C4-2B (cell line): ENCODE results near the gene HPCAL1.

ENCODE experiments used
- H3K27ac ChIP-seq: fragments of 450-650 bp; 2 replicates; pipeline ENCODE4 v1.5.1; 2017
- ZFX ChIP-seq: fragments of 450-650 bp; IDR thresholded peaks from 2 replicates; pipeline ENCODE4 v1.6.1; 2017
- TF ChIP-seq, protein P1 (sequence below): fragments of 450-650 bp; conservative IDR thresholded peaks from 2 replicates; pipeline ENCODE4 v1.5.1; 2017; ENCODE audit warnings: mild to moderate bottlenecking

HPCAL1 gene

DNA sequence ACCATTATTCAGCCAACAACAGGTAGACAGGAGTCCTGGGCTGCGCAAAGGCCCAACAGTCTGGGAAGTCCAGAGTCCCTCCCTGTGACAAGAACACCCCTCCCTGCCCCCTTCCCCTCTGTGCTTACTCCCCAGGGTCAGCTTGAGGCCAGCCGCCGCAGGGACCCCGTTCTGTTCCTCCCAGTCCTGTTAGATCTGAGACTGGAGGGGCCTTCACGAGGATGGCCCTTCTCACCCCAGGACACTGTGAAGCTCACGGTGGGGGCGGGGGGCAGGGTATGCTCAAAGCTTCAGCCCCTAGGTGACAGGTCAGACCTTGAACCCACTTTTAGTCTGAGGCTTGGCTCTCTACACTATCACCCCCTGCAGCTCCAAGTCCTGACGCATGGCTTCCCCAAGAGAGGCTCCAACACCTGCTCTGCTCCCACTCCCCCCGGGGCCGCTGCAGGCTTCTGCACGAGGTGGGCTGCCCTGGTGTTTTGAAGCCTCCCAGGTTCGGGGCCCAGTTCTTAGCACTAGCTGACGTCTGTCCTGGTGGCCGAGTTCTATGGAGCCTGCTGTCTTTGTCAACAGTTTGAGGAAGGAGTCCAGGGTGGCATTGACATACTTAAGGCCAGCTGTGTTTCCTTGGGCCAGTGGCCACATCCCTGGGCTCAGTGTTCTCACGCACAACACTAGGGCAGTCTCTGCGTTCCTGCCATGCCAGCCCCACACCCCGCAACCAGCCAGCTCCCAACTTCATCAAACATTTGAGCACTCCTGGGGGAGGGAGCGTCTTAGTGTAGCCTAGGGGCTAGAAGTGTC lies 37.2 kb upstream of the HPCAL1 start:
- H3K27ac ChIP-seq: no peak overlapping the region
- TF ChIP-seq ZFX: no peak
- TF ChIP-seq, protein P1, sequence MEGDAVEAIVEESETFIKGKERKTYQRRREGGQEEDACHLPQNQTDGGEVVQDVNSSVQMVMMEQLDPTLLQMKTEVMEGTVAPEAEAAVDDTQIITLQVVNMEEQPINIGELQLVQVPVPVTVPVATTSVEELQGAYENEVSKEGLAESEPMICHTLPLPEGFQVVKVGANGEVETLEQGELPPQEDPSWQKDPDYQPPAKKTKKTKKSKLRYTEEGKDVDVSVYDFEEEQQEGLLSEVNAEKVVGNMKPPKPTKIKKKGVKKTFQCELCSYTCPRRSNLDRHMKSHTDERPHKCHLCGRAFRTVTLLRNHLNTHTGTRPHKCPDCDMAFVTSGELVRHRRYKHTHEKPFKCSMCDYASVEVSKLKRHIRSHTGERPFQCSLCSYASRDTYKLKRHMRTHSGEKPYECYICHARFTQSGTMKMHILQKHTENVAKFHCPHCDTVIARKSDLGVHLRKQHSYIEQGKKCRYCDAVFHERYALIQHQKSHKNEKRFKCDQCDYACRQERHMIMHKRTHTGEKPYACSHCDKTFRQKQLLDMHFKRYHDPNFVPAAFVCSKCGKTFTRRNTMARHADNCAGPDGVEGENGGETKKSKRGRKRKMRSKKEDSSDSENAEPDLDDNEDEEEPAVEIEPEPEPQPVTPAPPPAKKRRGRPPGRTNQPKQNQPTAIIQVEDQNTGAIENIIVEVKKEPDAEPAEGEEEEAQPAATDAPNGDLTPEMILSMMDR: no peak

DNA sequence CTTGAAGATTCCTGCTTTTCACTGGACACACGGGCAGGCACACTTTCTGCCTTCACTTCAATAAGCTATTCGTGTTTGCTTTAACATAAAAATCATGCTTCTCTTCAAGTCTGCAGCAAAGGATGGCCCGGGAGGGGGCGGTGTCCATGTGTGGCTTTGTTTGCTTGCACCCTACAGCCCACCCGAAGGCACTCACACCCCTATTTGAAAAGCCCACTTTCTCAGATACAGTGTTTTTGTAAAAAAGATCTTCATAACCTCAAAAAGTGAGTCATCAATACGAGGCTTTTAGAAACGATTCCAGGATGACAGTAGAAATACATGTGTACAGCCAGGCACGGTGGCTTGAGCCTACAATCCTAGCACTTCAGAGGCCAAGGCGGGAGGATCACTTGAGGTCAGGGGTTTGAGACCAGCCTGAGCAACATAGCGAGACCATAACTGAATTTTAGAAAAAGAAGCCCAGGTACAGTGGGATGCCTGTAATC lies 36.5 kb upstream of the HPCAL1 start:
- no peak overlapping the region for H3K27ac ChIP-seq
- TF ChIP-seq, protein P1: no peak
- TF ChIP-seq ZFX: no peak

DNA sequence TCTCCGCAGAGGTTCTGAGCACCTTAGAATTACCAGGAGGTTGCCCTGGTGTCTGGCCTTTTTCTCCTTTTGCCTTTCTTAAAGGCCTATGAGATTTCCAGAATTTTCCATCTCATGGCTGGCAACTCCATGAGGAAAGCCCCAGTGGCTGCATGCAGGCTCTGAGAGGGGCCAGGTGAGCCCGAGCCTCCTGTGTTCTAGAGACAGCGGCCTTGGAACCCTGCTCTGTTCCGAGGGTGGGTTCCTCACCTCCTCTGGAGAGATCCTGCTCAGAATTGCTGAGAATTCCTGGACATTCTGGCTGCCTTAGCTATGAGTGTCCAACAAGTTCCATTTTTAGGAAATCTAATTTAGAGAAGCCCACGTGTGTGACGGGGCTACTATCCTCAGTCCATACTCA lies 35.7 kb upstream of the HPCAL1 start:
- no peak overlapping the region for H3K27ac ChIP-seq
- TF ChIP-seq, protein P1: no peak
- TF ChIP-seq ZFX: no peak

DNA sequence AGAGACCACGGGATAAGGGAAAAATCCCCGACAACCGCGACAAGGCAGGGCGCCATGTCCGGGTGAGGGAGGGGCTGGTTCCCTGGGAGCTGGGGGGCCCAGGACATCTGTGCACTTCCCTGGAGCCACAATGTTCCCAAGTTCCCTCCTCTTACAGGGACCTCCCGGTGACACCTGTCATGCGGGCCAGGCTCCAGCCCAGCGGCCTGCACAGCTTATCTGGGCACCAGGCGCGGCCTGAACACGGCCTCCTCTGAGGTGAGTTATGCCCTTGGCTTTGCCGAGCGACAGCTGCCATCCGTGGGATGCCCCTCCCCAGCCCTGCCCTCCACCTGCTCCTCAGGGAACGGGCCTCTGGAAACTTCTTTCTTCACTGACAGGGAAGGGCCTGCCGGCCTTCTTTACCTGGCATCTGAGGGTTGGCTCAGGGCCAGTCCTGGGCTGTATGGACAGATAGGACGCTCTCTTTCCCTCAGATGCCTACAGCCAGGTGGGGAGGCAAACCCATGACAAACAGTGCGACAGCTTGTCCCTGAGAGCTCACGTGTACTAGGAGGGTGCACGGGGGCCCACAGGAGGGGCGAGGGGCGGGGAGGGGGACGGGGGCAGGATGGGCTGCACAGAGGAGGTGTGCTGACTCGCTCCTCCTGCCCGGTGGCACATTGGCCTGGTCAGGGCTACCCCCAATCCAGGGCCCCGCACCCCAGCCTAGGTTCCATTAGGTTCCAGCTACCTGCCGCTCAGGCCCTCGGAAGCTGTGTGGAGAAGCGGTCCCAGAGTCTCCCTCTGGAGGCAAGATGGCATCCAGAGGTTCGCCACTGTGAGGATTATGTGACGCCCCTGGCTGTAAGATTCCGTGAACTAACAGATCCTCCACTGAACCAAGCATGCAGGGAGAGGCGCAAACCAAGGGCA lies 34.9 kb upstream of the HPCAL1 start:
- H3K27ac ChIP-seq: no peak overlapping the region
- TF ChIP-seq, protein P1: no peak
- no peak for TF ChIP-seq ZFX

DNA sequence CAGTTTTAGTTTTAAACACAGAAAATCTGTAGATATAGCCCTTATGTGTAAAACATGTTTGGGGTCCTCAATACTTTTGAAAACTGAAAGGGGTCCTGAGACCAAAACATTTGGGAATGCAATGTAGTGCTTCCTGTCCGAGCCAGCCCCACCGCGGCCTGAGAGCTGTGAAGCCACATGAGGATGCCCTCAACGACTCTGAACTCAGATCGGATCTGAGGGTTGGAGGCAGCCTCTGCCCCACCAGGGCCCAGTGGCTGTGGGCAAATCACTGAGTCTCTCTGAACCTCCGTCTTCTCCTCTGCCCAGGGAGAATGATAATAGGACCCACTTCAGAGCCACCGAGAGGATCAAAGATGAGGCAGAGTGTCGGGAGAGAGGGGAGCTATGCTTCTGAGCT lies 33.4 kb upstream of the HPCAL1 start:
- no peak overlapping the region for H3K27ac ChIP-seq
- TF ChIP-seq, protein P1: no peak
- no peak for TF ChIP-seq ZFX

DNA sequence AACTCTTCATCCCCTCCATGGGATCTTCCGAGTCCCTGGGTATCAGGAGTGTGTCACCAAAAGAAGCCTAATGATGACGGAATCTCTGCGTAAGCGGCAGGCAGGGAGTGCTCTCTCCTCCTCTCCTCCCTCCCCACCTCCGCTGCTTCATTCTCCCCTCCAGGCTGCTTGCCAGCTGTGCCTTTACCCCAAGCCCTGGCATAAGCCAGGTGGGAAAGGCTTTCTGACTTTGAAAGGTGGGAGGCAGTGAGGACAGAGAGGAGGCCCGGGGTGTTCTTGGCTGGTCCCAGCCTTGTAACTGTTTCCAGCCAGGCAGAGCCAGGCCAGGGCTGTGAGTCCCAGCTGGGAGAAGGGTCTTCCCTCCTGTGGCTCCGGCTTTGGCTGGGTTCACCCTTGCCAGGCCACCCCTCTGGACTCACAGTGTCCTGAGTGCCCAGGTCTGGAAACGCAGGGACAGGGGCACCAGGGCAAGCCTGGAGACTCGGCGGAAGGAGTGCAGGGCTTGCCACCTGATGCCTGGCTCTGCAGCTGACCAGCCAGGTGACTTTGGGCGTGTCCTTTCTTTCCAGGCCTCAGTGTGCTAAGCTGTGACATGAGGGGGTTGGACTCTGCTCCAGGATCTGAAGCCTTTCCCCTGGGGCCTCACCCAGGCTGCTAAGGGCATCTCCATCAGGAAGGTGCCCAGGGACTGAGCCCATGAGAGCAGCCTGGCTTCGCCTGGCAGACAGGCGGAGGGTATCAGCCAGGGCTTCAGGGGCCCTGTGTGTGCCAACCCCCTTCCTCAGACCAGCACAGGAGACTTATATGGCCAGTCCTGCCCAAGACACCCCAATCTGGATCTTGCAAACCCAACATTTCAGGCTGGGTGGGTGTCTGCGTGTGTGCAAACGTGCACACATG lies 32.7 kb upstream of the HPCAL1 start:
- TF ChIP-seq, protein P1: no peak
- TF ChIP-seq ZFX: no peak
- no peak overlapping the region for H3K27ac ChIP-seq
